GM19395 (cell line): ENCODE data around the gene LPP.

ENCODE experiments used
- ATAC-seq: cut with Tn5 transposase; IDR thresholded peaks from one replicate; pipeline ENCODE4 v1.9.1; 2021; ENCODE audit warnings: mild to moderate bottlenecking, moderate library complexity; ENCODE audit not compliant: unreplicated experiment

Gene LPP

GRCh38 chr3:188270423-188270972 lies 116.5 kb downstream of the LPP start:
- no peak for ATAC-seq

DNA sequence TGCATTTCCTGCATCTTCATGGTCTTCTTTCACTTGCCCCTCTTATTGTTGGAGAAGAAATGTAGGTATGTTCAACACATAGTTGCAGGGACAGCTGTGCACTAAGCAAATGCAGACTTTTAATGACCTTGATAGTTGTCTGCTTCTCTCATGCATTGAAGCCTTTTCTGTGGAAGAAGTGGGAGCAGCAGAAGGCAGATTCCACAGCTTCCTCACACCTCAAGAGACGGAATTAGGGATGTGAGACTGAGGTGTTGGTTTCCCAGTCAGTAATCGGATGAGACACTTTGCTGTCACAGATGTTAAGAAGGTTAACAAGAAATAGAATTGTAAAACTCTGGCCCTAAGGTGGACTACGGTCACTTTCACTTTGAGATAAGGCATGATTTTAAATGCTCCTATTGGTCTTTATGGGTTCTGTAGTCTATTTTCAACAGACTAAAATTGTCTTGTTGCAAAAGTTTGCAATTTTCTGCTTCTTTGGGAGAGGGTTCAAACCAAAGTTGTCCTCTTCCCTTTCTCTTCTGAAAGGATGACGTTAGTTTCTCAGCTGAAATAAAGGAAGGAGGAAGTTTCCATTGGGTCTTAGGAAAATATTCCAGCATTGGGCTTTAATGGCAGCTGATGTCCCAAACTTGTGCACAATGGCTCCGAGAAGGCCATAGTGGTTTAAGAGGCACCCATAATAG lies 117.4 kb downstream of the LPP start:
- no peak for ATAC-seq

- ATAC-seq = no peak
These were observed 118.8 kb downstream of the LPP start for GRCh38 chr3:188272481-188273372.

DNA sequence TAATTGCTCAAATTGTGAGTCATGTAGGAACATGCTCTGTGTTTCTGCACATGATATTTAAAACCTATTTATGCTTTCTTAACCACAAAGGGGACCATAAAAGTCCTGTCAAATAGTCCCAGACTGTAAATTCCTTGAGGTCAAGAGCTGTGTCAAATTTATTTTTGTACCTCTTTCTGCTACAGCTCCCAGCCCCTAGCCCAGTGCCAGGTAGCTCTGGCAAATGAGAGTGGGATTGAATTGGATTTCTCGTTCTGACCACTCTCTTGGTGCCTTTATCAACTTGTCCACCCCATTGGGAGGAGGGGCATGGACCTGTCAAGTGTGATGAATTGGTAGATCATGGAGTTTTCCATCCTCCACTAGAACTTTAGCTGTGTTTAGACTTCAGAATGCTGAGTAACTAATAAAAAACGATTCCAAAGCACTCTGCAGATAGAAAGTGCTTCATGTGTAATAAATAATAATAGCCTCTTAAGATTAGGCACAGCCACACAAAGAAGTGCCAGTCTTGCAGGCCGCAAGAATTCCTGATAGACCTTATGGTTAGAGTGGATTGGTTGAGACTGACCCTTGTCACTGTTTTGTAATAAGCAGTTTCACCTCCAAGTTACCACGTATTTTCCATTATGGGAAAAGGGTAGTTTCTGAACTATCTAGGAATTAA lies 120.4 kb downstream of the LPP start:
- no peak for ATAC-seq

GRCh38 chr3:188276375-188276774 lies 122.4 kb downstream of the LPP start:
- no peak for ATAC-seq

DNA sequence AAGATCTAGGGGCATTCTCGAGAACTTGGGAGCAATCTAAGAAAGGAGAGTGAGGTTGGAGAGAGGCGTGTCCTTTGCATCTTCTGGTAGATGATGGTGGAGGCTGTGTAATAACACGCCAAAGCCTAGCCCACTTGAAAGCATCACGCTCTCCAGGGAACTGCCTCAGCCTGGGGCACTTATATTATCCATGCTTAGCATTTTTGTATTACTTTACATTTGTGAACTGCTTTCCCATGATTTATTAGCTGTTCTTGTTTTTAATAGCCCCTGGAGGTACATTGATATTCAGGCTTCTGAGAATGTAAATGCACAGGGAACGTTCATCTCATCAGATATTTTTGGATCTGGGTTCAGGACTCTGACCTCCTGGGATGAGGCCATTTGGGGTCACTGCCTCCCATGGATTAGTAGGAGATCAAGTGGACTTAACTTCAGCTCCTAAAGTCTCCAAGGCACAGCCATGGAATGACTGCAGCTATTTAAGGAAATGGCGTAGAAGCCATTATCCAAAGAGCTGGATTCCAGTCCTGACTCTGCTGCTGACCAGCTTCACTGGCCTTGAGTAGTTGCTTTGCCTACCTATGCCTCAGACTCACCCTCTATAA lies 124.9 kb downstream of the LPP start:
- ATAC-seq = no peak

DNA sequence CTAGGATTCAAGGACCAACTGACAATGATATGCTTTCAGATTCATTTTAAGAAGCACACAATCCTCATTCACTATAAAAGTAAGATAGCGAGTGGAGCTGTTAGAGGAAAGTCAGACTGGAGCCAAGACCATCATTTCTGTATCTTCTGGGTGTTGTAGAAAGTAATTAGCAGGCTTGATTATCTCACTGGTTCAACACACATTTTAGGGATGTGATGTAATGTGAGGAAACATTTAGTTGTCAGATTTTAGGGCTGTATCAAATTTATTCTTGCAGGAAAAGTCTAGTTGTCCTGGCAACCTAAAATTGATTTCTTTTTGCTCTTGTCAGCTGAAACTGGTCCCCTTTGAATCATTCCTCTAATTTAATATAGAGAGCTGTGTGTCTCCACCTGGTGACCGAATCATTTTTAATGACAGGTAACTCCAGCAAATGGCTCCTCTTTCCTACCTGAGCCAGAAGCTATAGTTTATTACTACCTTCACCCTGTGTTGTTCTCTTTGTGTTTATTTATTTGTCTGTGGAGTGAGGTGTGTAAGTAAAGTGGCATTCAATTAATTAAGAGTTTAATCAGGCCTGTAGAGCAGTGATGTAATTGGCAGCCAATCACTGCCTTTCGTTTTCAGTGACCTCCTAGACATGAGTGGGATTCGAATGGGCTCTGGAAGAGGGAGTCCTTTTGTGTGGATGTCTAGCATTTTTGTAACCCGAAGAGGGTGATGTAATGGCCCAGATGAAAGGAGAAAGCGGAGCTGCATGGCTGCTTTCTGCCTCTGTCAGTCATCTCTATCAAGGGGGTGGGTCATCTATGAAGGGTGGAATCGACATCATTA lies 125.8 kb downstream of the LPP start:
- ATAC-seq = no peak

- ATAC-seq = no peak
These were observed 126.7 kb downstream of the LPP start for GRCh38 chr3:188280627-188281026.

GRCh38 chr3:188282871-188283270 lies 128.9 kb downstream of the LPP start:
- no peak for ATAC-seq

DNA sequence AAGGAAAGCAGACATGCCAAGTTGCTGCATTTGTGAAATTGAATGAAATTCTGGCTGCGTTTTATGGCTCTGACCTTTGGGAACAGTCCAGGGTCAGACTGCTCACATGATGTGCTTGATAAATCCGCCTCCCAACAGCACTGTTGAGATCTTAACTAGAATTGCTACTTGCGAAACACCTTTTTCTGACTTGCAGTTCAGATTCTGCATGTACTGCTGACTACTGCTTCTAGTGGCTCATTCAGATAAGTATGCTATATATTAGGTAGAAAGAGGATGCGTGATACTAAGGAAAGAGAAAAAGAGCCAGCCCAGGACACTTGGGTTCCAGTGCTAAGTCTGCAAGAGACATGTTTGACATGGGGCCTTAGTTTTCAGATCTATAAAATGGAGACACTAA lies 129.4 kb downstream of the LPP start:
- no peak for ATAC-seq

DNA sequence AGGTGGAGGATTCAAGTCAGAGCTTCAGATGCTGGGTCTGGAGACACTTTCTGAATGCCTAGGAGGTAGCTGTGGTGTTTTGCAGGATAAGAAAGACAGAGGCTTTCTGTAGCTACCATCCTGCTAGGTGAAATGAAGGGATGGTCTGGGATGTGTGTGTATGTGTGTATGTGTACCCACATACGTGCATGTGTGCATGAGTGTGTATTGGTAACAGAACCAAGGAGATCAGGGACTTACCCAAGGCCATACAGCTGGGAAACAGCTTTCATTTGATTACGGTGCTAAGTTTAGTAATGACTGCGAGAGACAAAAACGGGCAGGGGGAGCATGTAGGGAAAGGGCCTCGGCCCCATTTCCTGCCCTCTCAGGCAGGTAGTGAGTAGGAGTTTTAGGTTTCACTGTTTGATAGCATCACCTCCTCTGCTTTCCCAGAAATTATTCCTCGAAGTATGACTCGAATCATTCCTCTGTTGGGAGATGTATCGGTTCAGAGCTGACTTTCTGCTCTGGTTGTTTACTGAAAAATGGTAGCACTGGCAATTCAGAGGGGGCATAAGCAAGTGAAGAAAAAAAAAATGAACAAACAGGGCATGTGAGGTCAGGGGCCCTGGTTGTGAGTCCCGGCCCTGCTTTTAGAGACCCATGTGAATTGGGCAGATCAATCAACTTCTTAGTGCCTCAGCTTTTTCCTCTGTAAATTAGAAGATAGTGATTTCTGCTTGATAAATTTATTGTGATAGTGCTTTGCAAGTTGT lies 130.7 kb downstream of the LPP start:
- ATAC-seq = no peak

DNA sequence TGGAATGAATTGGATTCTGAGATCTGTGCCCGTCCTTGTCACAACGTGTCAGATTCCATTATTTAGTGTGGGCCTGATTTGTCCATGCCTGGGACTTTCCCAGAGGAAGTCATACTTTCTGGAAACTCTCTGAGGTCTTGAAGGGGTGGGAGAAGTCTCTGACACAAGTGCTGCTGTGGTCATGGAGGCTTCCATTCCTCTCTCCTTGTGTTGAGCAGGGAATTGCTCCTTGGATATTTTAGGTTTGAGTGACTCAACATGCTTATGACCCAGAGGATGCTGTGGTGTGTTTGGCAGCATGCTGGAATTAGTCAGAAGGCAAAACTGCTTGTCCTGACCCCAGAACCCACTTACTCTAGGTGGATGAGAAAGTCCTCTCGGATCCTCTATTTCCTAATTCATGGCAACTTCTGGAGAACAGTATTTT lies 132.1 kb downstream of the LPP start:
- ATAC-seq = no peak

DNA sequence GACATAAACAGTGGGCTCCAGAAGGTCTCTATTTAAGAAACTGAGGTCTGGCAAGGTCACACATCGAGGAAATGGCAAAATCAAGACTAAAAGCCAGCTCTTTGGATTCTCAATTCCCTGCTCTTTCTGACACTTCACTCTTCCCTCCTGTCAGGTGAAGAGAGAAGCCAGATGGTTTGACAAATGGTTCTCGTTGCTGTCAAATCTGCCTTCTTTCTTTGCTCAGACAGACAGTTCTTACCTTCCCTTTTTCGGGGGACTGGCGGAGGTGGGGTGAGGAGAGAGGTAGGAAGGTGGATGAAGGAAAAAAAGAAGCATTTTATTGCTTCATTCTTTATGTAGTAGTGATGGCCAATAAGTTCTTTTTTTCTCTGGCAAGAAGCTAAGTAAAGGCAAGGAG lies 133.4 kb downstream of the LPP start:
- ATAC-seq = no peak

GRCh38 chr3:188287762-188288505 lies 134.0 kb downstream of the LPP start:
- ATAC-seq = no peak

DNA sequence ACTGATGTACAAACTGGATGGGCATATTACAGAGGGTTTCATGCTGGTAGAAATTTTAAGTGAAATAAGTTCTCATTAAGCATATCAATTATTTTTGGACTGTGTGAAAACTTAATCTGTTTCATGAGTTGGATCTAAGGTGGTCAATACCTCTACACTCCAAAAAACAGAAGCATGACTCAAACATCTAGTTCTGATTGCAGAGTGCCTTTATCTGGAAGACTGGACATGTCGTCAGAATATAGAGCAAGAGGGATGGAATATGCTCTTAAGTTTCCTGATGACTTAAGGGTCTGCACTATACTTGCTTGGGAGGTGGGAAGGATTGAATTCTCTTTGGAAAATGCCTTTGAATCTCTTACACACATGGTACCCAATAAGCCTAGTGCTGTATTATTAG lies 138.3 kb downstream of the LPP start:
- no peak for ATAC-seq

GRCh38 chr3:188292827-188293226 lies 138.9 kb downstream of the LPP start:
- no peak for ATAC-seq

DNA sequence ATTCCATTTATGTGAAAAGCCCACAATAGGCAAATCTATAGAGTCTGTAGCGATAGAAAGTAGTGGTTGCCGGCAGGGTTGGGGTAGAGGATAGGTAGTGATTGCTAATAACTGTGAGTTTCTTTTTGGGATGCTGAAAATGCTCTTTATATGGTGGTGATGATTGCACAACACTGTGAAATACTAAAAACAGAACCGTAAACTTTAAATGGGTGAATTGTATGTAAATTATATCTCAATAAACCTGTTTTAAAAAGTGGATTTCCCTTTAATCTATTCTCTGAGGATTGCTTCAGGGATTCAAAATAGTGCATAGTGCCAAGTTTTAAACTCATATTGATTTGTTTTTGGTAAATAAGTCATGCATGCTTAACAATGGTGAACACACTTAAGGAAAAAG lies 140.2 kb downstream of the LPP start:
- ATAC-seq = no peak

DNA sequence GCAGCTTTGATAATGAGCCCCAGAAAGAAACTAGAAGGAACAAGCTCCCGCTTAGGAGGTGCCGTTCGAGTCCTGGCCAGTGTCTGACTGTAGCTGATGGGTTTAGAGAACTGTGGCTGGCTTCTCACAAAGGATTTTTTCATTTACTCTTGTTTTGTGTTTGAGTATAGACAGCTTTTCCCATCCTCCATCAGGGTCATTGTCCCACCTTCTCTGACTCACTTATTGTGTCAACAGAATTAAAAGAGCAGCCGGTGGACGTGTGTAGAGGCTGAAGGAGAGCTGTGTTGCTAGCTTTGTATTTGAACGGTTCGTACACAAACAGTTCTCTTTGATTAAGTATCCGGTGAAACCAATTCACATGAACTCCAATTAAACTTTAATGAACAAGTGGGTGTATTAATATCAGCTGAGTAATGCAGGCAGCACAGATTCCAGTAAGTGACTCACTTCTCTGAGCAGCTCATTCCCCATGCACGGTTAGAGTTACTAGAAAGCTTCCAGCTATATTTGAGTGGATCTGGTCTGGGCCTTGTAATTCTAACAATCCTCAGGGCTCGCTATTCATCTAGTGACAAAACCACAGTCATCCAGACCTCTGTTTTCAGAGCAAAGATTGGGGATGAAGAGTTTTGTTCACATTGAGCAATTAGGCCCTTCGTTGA lies 141.0 kb downstream of the LPP start:
- no peak for ATAC-seq
